Measurements from ENCODE around the gene LPCAT1. TPM values are rescaled to one million over a fixed set of nuclear protein-coding genes. Genes with fewer than 3 reads are reported as not detected.
"Not testable (repeated sequence)": the region's sequence is repeated elsewhere in the genome, so short reads cannot be mapped to it uniquely, and the experiment has no call there.

The LPCAT1 gene
- total RNA-seq, result 100 to 1,000 TPM; 196 to 302 (median 252) TPM
- 142 TPM for total RNA-seq (2013)

- intact Hi-C loops (cut with micrococcal nuclease), result no loop called here
- Mint-ChIP-seq H3K4me1 (peaks cover 38 to 53% of the 10 kb centered on the region in 2 donors), H3K9me3 (no peaks in the 10 kb centered on the region), H3K36me3 (no peaks in the 10 kb centered on the region), H3K27me3 (ENCODE audit: low read depth in 2 of 2) (no peaks in the 10 kb centered on the region), H3K4me3 (peak within 1 kb of the TSS; percentile 96), H3K27ac (peak within 1 kb of the TSS; percentile 95 to 96)
- Histone ChIP-seq H3K36me3 (ENCODE audit: control insufficient read depth, insufficient read depth, low read length) (peaks cover 15% of the 10 kb centered on the region), H3K9me3 (ENCODE audit: control insufficient read depth, insufficient read depth, low read length) (no peaks in the 10 kb centered on the region), H3K4me1 (ENCODE audit: control insufficient read depth, insufficient read depth, low read length) (peaks cover 53% of the 10 kb centered on the region), H3K4me3 (ENCODE audit: low read length) (peak within 1 kb of the TSS; percentile 68), H3K27ac (ENCODE audit: low read length) (peak within 1 kb of the TSS; percentile 87), H3K27me3 (ENCODE audit: control insufficient read depth, insufficient read depth, low read length) (no peaks in the 10 kb centered on the region)
- TF ChIP-seq, protein P1, sequence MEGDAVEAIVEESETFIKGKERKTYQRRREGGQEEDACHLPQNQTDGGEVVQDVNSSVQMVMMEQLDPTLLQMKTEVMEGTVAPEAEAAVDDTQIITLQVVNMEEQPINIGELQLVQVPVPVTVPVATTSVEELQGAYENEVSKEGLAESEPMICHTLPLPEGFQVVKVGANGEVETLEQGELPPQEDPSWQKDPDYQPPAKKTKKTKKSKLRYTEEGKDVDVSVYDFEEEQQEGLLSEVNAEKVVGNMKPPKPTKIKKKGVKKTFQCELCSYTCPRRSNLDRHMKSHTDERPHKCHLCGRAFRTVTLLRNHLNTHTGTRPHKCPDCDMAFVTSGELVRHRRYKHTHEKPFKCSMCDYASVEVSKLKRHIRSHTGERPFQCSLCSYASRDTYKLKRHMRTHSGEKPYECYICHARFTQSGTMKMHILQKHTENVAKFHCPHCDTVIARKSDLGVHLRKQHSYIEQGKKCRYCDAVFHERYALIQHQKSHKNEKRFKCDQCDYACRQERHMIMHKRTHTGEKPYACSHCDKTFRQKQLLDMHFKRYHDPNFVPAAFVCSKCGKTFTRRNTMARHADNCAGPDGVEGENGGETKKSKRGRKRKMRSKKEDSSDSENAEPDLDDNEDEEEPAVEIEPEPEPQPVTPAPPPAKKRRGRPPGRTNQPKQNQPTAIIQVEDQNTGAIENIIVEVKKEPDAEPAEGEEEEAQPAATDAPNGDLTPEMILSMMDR (IDR thresholded peaks at IDR 0.05), result no peak
- ATAC-seq (peak; percentile 84 to 91 (median 86)), DNase-seq (peak; percentile 85 to 87)
- 3% methylated on average over 85 of the region's 85 CpGs for WGBS (ENCODE audit: insufficient coverage)
Measured at GRCh38 chr5:1523793-1524480, at the start of gene LPCAT1. TSS of gene LPCAT1 (minus strand) at chr5:1523960. CDS start at chr5:1523844, 116 bp downstream.

DNA sequence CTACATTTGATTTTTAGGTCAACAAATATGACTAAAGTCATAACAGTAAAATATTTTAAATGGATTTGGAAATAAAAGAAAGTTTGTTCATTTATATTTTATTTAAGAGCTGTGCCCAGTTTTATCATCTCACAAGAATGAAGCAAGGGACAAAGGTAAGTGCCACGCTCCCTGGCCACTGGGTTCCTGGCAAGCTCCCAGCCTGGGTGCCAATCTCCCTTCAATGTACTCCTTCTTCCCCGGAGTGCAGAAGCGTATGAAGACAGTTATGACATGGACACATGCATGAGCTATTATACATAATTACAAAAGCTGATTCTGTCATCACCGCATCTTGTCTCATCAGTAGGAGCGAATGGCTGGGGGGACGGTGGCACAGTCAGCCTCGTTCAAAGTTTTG is 48.1 kb upstream of the LPCAT1 start:
- H3K9me3 ChIP-seq (ENCODE audit: control insufficient read depth, insufficient read depth, low read length); DNase-seq; H3K4me1 ChIP-seq (ENCODE audit: control insufficient read depth, insufficient read depth, low read length); ATAC-seq; H3K9me3 Mint-ChIP-seq; H3K4me3 Mint-ChIP-seq; H3K27ac ChIP-seq (ENCODE audit: low read length); intact Hi-C loops (cut with micrococcal nuclease); H3K27me3 ChIP-seq (ENCODE audit: control insufficient read depth, insufficient read depth, low read length); H3K4me3 ChIP-seq (ENCODE audit: low read length); H3K36me3 ChIP-seq (ENCODE audit: control insufficient read depth, insufficient read depth, low read length); H3K27me3 Mint-ChIP-seq (ENCODE audit: low read depth in 2 of 2); H3K36me3 Mint-ChIP-seq; H3K27ac Mint-ChIP-seq: not testable (repeated sequence)
- H3K4me1 Mint-ChIP-seq, result peaks cover 0 to 13% of the 10 kb centered on the region in 2 donors
- WGBS (ENCODE audit: insufficient coverage), result 86% methylated on average over 6 of the region's 7 CpGs

GRCh38 chr5:1570975-1571374 is 47.2 kb upstream of the LPCAT1 start:
- Histone ChIP-seq H3K4me3 (ENCODE audit: low read length) (no peak overlapping the region), H3K36me3 (ENCODE audit: control insufficient read depth, insufficient read depth, low read length) (no peaks in the 10 kb centered on the region), H3K9me3 (ENCODE audit: control insufficient read depth, insufficient read depth, low read length) (no peaks in the 10 kb centered on the region), H3K4me1 (ENCODE audit: control insufficient read depth, insufficient read depth, low read length) (no peaks in the 10 kb centered on the region), H3K27me3 (ENCODE audit: control insufficient read depth, insufficient read depth, low read length) (no peaks in the 10 kb centered on the region), H3K27ac (ENCODE audit: low read length) (no peak overlapping the region)
- 95% methylated on average over 10 of the region's 10 CpGs for WGBS (ENCODE audit: insufficient coverage)
- H3K27ac Mint-ChIP-seq, result no peak overlapping the region
- intact Hi-C loops (cut with micrococcal nuclease), result no loop called here
- TF ChIP-seq, protein P1 (IDR thresholded peaks at IDR 0.05), result no peak
- no peak overlapping the region for H3K4me3 Mint-ChIP-seq
- no peaks in the 10 kb centered on the region for H3K27me3 Mint-ChIP-seq (ENCODE audit: low read depth in 2 of 2)
- DNase-seq (no peak), ATAC-seq (no peak)
- H3K9me3 Mint-ChIP-seq, result no peaks in the 10 kb centered on the region
- H3K4me1 Mint-ChIP-seq, result peaks cover 0 to 13% of the 10 kb centered on the region in 2 donors
- H3K36me3 Mint-ChIP-seq, result no peaks in the 10 kb centered on the region

- no peak overlapping the region for H3K4me3 ChIP-seq (ENCODE audit: low read length)
- H3K27ac ChIP-seq (ENCODE audit: low read length), result no peak overlapping the region
- no peaks in the 10 kb centered on the region for H3K36me3 ChIP-seq (ENCODE audit: control insufficient read depth, insufficient read depth, low read length)
- ATAC-seq (no peak), DNase-seq (no peak)
- Mint-ChIP-seq H3K4me1 (peaks cover 0 to 7% of the 10 kb centered on the region in 2 donors), H3K27me3 (ENCODE audit: low read depth in 2 of 2) (no peaks in the 10 kb centered on the region), H3K9me3 (no peaks in the 10 kb centered on the region), H3K4me3 (no peak overlapping the region), H3K36me3 (no peaks in the 10 kb centered on the region), H3K27ac (no peak overlapping the region)
- TF ChIP-seq, protein P1 (IDR thresholded peaks at IDR 0.05), result no peak
- no peaks in the 10 kb centered on the region for H3K9me3 ChIP-seq (ENCODE audit: control insufficient read depth, insufficient read depth, low read length)
- 64% methylated on average over 12 of the region's 12 CpGs for WGBS (ENCODE audit: insufficient coverage)
- intact Hi-C loops (cut with micrococcal nuclease), result no loop called here
- H3K27me3 ChIP-seq (ENCODE audit: control insufficient read depth, insufficient read depth, low read length), result no peaks in the 10 kb centered on the region
- peaks cover 6% of the 10 kb centered on the region for H3K4me1 ChIP-seq (ENCODE audit: control insufficient read depth, insufficient read depth, low read length)
Measured at GRCh38 chr5:1568201-1568979, 44.6 kb upstream of the LPCAT1 start.

DNA sequence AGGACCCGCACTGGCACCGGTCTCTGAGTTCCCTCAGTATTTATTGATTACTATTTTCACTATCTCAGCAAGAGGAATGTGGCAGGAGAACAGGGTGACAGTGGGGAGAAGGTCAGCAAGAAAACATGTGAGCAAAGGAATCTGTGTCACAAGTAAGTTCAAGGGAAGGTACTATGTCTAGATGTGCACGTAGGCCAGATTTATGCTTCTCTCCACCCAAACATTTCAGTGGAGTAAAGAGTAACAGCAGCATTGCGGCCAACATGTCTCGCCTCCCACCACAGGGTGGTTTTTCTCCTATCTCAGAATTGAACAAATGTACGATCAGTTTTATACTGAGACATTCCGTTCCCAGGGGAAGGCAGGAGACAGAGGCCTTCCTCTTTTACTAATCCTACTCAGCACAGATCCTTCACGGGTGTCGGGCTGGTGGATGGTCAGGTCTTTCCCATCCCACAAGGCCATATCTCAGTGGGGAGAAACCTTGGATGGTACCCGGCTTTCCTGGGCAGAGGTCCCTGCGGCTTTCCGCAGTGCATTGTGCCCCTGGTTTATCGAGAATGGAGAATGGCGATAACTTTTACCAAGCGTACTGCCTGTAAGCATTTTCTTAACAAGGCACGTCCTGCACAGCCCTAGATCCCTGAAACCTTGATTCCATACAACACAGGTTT is 43.9 kb upstream of the LPCAT1 start:
- H3K36me3 ChIP-seq (ENCODE audit: control insufficient read depth, insufficient read depth, low read length); H3K4me1 Mint-ChIP-seq; H3K27ac Mint-ChIP-seq; H3K4me3 ChIP-seq (ENCODE audit: low read length); H3K27ac ChIP-seq (ENCODE audit: low read length); ATAC-seq; H3K9me3 ChIP-seq (ENCODE audit: control insufficient read depth, insufficient read depth, low read length); H3K27me3 Mint-ChIP-seq (ENCODE audit: low read depth in 2 of 2); H3K27me3 ChIP-seq (ENCODE audit: control insufficient read depth, insufficient read depth, low read length); H3K9me3 Mint-ChIP-seq; H3K4me3 Mint-ChIP-seq; H3K4me1 ChIP-seq (ENCODE audit: control insufficient read depth, insufficient read depth, low read length); H3K36me3 Mint-ChIP-seq; intact Hi-C loops (cut with micrococcal nuclease); DNase-seq: not testable (repeated sequence)
- 95% methylated on average over 14 of the region's 16 CpGs for WGBS (ENCODE audit: insufficient coverage)
